Measurements from ENCODE around the gene CCDC12. TPM values are rescaled to one million over a fixed set of nuclear protein-coding genes. Genes with fewer than 3 reads are reported as not detected.
A peak's percentile ranks its signal among the peaks of the same experiment; 100 is the strongest.

CCDC12 gene
- total and polyA plus RNA-seq, 2 of the 13 experiments (the other 11 are each of a cell fraction or from before 2014, with no cell fraction given), result 30.1 to 49.5 TPM

- TF ChIP-seq ARID5B (CRISPR knock-in tag; IDR thresholded peaks at IDR 0.05), result peak; percentile 32; the same call in 1 of the 2 replicates
- no peak for TF ChIP-seq SOX6 (IDR thresholded peaks at IDR 0.05)
- no peak for TF ChIP-seq SOX6 (CRISPR knock-in tag; IDR thresholded peaks at IDR 0.05)
- no peak for TF ChIP-seq ZNF709 (CRISPR knock-in tag; IDR thresholded peaks at IDR 0.05)
- no peak for TF ChIP-seq ZNF138 (CRISPR knock-in tag; IDR thresholded peaks at IDR 0.05; ENCODE audit: low read depth)
- TF ChIP-seq RXRB (CRISPR knock-in tag; IDR thresholded peaks at IDR 0.05; ENCODE audit: borderline replicate concordance), result peak; percentile 19; the same call in 1 of the 2 replicates
- no peak for TF ChIP-seq ATF5 (CRISPR knock-in tag; IDR thresholded peaks at IDR 0.05; ENCODE audit: low read depth)
- TF ChIP-seq GATAD2A (CRISPR knock-in tag; IDR thresholded peaks at IDR 0.05), result peak; percentile 40; the same call in 1 of the 2 replicates
- no peak for TF ChIP-seq ZNF530 (CRISPR knock-in tag; IDR thresholded peaks at IDR 0.05; ENCODE audit: low read depth)
- peak; percentile 90 for TF ChIP-seq HNRNPL (IDR thresholded peaks at IDR 0.05; ENCODE audit: low read depth, low read length)
- no peak for TF ChIP-seq ERF (CRISPR knock-in tag; IDR thresholded peaks at IDR 0.05)
- TF ChIP-seq ZBTB10 (CRISPR knock-in tag; IDR thresholded peaks at IDR 0.05; ENCODE audit: borderline replicate concordance), result no peak
- no peak for TF ChIP-seq TEAD2 (CRISPR knock-in tag; IDR thresholded peaks at IDR 0.05)
- no peak for TF ChIP-seq ZNF281 (CRISPR knock-in tag; IDR thresholded peaks at IDR 0.05; ENCODE audit: borderline replicate concordance)
- no peak for TF ChIP-seq CREB1 (IDR thresholded peaks at IDR 0.05)
- TF ChIP-seq CREB1 (CRISPR knock-in tag; IDR thresholded peaks at IDR 0.05), result no peak
- no peak for TF ChIP-seq GPBP1L1 (CRISPR knock-in tag; IDR thresholded peaks at IDR 0.05)
- no peak for TF ChIP-seq THAP7 (CRISPR knock-in tag; IDR thresholded peaks at IDR 0.05)
Observed at GRCh38 chr3:46946856-46947545, 29.5 kb downstream of the CCDC12 start (continued).
